Dermis blood vessel endothelial cell (primary cell): ENCODE data around the gene PYCR2. TPM values are rescaled to one million over a fixed set of nuclear protein-coding genes. Genes with fewer than 3 reads are reported as not detected.
"Not testable (repeated sequence)": the region's sequence is repeated elsewhere in the genome, so short reads cannot be mapped to it uniquely, and the experiment has no call there.

Experiments
- DNase-seq: peaks from one replicate; pipeline ENCODE4 v3.0.0; 2010
- total RNA-seq: library from RNA; depleted of rRNA; stranded (reverse); fragments of >200 nt; gene quantifications from 2 replicates; pipeline ENCODE4 v1.2.3, GENCODE V29; 2014

PYCR2 gene
- total RNA-seq, 1 donor from 2014 or later = 35.7 TPM

DNA sequence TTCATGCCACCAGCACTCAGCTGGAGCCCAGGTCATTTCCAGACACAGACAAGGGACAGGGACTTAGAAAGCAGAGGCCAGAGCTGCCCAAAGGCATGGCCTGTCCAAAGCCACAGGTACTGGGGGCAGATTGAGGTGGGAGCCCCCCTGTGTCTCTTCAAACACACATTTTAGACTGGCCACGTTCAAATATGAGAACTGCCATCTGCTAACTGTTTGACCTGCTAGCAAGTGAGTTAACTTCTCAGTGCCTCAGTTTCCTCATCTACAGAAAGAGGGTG, 17.8 kb upstream of the PYCR2 start:
- no peak for DNase-seq

DNA sequence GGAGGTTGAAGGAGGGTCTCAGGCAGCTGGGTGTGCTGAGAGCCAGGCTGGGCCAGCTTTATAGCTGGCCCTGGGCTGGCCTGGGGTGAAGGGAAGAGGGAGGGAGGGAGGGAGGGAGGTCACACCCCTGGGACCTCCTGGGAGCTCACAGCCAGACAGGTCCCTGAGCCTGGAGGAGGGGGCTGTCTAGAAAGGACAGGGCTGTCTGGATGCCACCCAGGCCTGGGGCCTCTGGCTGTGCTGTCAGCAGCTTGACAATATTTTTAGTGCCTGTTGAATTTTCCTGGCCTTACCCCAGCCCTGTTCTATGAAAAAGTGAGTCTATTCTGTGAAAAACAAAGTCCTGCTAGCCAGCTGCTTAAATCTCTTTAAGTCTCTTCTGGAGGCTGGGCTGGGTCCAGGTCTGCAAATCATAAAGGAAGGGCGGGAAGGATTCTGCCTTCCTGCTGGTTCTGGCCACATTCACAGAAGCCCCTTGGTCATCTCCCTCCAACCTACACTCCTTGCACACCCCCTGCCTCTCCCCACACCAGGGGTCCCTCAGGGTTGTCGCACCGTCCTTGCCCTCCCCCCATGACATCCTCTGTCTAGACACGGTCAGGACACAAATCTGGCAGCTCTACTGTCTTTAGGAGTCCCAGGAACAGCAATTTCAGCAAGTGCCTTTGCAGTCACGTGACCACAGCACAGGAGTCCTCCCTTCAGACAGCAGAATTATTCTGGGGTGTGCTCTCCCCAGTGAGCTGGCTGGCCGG, 17.3 kb upstream of the PYCR2 start, which contains the start of gene LEFTY2:
Gene LEFTY2 (minus strand): TSS at position 34 of the 755 bp plus-strand sequence. CDS start 80 bp downstream, outside the sequence.
- DNase-seq = peak; percentile 17

DNA sequence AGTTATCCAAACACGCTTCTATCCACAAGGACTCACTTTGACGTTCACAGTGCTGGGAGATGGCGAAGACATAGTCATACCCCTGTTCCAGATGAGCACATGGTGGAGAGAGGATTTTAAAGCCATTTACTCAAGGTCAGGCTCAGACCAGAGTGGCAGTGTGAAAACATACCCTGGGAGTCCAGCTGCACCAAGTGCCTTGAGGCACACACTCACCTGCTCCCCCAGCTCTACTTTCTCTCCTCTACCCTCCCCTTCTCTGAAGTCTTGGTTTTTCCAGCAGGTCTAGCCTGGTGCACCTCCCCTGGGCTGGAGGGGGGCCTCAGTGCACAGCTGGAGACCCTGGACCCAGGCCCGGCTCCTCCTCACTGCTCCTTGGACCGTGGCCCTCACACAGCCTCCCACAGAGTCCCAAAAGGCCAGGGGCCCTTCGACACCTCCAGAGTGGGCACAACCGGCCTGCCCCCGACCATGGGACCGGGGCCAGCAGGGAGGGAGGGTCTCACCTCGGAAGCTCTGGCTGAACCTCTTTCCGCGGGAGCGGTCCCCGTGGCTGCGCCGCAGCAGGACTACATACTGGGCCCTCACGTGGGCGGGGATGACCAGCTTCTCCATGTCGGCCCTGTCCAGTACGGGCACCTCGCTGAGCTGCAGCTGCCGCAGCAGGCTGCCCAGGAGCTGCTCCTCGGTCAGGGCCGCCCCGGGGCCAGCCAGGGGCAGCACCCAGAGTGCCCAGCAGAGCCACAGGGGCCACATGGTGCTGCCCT, 16.5 kb upstream of the PYCR2 start:
- DNase-seq = no peak

GRCh38 chr1:225939939-225940310, 15.9 kb upstream of the PYCR2 start:
- not testable (repeated sequence) for DNase-seq

GRCh38 chr1:225939097-225939938, 15.3 kb upstream of the PYCR2 start:
- DNase-seq = not testable (repeated sequence)

DNA sequence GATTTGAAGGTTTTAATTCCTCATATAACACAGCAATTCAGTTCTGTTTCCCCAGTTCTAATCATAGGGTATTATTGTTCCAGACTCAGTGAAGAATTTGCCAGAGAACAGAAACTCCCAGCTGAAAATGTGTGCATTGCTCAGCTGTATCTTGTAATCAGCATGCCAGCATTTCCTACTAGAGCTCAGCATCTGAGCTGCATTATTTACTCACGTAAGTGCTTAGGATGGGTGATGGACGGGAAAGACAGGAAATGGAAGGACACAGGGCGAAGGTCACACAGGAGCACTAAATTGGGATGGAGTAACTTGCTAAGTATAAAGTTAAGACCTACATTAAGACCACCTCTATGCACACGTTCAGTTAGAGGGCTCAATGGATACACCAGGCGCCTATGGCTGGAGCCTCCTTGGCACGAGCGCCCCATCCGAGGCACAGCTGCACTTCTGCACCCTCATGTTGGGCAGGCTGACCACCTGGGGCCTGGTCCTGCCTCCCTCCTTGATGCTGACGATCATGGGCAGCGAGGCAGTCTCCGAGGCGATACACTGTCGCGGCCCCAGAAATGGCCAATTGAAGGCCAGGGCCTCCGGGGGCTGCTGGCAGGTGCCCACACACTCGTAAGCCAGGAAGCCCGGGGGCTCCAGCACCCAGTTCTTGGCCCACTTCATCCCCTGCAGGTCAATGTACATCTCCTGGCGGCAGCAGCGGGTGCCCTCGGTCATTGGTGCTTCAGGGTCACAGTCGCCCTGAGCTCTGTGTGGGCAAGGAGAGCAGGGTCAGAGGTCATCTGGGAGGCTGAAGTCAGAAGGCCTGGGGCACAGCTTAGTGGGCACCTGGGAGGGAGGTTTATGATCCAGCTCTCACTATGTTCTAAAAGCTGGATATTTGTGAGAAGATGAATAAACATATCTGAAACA, 13.3 kb upstream of the PYCR2 start:
- no peak for DNase-seq

DNA sequence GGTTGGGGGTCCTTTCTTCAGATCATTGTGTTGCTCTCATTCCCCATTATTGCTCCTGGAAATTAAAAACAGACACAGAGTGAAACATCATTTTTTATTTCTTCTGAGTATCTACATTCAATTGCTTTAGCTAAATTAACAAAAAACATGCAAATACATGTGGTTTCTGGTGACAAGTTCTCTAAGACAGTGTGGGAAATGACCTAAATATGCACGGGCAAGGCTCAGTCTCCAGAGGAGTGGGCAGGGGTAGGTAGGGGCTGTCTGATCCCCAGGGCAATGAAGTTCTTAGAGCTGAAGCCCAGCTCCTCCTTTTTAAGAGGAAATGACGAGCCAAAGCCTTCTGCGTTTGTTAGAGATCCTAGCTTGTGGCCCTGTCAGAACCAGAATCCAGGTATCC, 12.5 kb upstream of the PYCR2 start:
- DNase-seq = no peak

DNA sequence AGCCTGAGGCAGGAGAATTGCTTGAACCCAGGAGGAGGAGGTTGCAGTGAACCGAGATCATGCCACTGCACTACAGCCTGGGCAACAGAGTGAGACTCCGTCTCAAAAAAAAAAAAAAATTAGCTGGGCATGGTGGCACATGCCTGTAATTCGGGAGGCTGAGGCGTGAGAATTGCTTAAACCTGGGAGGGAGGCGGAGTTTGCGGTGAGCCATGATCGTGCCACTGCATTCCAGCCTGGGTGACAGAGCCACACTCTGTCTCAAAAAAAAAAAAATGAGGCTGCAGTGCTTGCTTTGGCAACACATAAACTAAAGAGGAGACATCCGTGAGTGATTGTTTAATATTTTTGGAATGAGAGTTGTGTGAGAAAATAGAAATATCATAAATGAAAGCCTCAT, 12.0 kb upstream of the PYCR2 start:
- DNase-seq = not testable (repeated sequence)

DNA sequence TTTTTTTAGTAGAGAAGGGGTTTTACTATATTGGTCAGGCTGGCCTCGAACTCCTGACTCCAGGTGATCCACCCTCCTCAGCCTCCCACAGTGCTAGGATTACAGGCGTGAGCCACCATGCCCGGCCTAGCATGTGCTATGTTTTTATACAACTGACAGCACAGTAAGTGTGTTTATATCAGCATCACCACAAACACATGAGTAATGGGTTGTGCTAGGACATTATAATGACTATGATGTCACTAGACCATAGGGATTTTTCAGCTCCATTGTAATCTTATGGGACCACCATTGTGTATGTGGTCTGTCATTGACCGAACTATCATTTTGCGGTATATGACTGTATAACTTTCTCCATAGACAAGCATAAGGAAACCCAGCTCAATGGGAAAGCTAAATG, 10.7 kb upstream of the PYCR2 start:
- DNase-seq = no peak

DNA sequence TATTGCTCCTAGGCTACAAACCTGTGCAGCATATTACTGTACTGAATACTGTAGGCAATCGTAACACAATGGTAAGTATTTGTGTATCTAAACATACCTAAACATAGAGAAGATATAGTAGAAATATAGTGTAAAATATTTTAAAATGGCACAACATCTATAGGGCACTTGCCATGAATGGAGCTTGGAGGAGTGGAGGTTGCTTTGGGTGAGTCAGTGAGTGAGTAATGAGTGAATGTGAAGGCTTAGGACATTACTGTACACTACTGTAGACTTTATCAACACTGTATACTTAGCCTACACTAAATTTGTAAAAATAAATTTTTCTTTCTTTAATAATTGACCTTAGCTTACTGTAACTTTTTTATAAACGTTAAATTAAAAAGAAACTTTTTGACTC, 9.0 kb upstream of the PYCR2 start:
- DNase-seq = no peak

DNA sequence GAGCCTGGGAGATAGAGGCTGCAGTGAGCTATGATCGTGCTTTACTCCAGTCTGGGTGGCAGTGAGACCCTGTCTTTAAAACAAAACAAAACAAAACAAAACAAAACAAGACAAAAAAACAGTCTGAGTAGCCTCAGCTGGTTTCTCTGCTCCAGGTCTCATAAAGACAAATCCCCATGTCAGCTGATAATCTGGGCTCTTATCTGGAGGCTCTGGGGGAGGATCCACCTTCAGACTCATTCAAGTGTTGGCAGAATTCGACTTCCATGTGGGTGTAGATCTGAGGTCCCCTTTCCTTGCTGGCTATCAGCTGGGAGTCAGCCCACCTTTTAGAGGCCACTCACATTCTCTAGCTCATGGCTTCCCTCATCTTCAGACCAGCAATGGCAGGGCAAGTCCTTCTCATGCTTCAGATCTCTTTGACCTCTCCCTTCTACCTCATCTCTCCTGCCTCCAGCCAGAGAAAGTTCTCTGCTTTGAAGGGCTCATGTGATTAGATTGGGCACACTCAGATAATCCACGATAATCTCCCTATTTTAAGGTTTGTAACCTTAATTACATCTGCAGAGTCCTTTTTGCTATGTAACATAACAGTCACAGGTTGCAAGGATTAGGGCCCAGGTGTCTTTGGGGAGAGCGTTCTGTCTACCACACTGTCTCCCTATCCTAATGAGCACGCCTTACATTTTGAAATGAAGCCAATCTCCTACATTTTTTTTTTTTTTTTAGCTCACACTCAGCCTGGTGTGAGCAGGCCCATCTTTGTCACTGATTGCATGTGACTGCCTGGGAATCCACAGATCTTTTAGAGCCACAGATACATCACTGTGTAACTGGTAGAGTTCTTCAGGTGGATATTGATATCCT, 7.5 kb upstream of the PYCR2 start:
- DNase-seq = no peak

DNA sequence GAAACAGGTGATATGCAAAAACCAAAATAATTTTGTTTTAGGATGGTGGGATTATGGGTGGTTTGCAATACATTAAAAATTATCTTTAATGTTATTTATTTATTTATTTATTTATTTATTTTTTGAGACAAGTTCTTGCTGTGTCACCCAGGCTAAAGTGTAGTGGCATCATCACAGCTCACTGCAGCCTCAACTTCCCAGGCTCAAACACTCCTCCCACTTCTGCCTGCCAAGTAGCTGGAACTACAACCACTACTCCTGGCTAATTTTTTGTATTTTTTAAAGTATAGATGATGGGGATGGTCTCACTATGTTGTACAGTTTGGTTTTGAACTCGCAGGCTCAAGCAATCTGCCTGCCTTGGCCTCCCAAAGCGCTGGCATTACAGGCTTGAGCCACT, 6.5 kb upstream of the PYCR2 start:
- no peak for DNase-seq

DNA sequence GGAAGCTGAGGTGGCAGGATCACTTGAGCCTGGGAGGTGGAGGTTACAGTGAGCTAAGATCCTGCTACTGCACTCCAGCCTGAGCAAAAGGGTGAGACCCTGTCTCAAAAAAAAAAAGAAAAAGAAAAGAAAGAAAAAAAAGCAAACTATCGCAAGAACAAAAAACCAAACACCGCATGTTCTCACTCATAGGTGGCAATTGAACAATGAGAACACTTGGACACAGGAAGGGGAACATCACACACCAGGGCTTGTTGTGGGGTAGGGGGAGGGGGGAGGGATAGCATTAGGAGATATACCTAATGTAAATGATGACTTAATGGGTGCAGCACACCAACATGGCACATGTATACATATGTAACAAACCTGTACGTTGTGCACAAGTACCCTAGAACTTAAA, 5.4 kb upstream of the PYCR2 start:
- DNase-seq = not testable (repeated sequence)

- no peak for DNase-seq
Measured at GRCh38 chr1:225928186-225929175, 4.4 kb upstream of the PYCR2 start.

DNA sequence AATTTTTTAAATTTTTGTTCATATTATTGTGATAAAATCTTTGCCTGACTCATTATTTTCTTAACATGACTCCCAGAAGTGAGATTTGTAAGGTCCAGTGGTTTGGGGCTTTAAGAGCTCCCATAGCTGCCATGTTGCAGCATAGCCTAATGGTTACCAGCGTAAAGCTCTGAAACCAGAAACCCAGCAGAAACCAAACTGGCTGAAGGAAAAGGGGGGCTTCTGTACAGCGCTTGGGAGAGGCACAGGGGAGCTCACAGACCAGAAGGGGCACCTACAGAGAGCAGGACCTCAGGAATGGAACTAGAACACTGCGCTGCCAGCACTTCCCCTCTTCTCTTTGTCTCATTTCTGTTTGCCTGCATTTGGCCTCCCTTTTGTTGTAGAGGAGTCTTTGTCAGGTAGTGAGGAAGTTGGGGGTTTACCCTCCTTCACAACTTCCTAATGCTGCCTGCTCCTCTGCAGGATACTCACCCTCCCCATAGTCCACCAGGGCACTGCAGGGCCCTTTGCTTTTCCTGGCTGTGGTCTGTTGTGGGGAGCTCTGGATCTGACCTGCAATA, 2.6 kb upstream of the PYCR2 start:
- DNase-seq = no peak

DNA sequence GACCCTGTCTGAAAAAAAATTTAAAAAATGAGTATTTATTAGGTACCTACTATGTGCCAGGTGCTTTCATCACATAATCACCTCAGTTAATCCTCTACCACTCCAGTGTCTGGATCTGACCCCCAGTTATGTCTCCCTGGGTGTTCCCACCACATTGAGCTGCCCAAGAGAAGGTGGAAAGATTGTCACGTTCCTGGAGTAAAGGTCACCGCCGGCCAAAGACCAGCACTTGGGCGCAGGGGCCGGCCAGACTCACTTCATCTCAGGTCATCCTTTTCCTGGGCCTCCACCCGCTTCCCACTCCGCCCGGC, 714 bp downstream of the PYCR2 start:
- DNase-seq = no peak

- DNase-seq = no peak
Measured at GRCh38 chr1:225921734-225922709, 2.0 kb downstream of the PYCR2 start.

- peak; percentile 83 for DNase-seq
Measured at GRCh38 chr1:225919906-225920305, 4.1 kb downstream of the PYCR2 start.

- DNase-seq = no peak
Measured at GRCh38 chr1:225918280-225918679, 5.8 kb downstream of the PYCR2 start.
